ENCODE results near the gene AIFM2.

- TF ChIP-seq CTCF (conservative IDR thresholded peaks at IDR 0.05 in 1 of 2, IDR thresholded peaks at IDR 0.05 in 1 of 2; ENCODE audit: low read depth in 1 of 2, low read length in 2 of 2) (no peak), EZH2 (IDR thresholded peaks at IDR 0.05; ENCODE audit: low read length, missing control alignments) (no peak)
These were observed 53.7 kb downstream of the AIFM2 start for GRCh38 chr10:70078937-70079336.
